Central memory CD8-positive, alpha-beta T cell (primary cell): Measurements from ENCODE around the gene PDK2.

ENCODE experiments used
- ATAC-seq: fragments of 150-1000 bp; cut with Tn5 transposase; replicated peaks from 2 replicates; pipeline ENCODE4 v1.10.0; 2022; ENCODE audit warnings: mild to moderate bottlenecking, moderate FRiP score, moderate number of reproducible peaks; ENCODE audit not compliant: poor library complexity, severe bottlenecking; ENCODE audit errors: extremely low read depth
- DNase-seq, 2 donors: peaks; one replicate each; pipeline ENCODE4 v3.0.0; 2021; ENCODE audit warnings: low spot score in 2 of 2
- H3K27ac Mint-ChIP-seq: one replicate; pipeline ENCODE4 v1.8.0; 2022; ENCODE audit warnings: low read depth, mild to moderate bottlenecking, moderate library complexity, mixed read lengths
- H3K27me3 Mint-ChIP-seq: one replicate; pipeline ENCODE4 v1.8.0; 2022; ENCODE audit warnings: mixed read lengths
- H3K36me3 Mint-ChIP-seq: one replicate; pipeline ENCODE4 v1.8.0; 2022; ENCODE audit warnings: mild to moderate bottlenecking, moderate library complexity, mixed read lengths; ENCODE audit not compliant: insufficient read depth
- H3K4me1 Mint-ChIP-seq: one replicate; pipeline ENCODE4 v1.8.0; 2022; ENCODE audit warnings: mixed read lengths
- H3K4me3 Mint-ChIP-seq: one replicate; pipeline ENCODE4 v1.8.0; 2022; ENCODE audit warnings: mild to moderate bottlenecking, moderate library complexity, mixed read lengths
- H3K9me3 Mint-ChIP-seq: one replicate; pipeline ENCODE4 v1.8.0; 2022; ENCODE audit warnings: mixed read lengths

The PDK2 gene

GRCh38 chr17:50094753-50095619, at the start of gene PDK2:
TSS of gene PDK2 (plus strand) at chr17:50095351. CDS start at chr17:50095436, 85 bp downstream.
- peak; percentile 95 for ATAC-seq
- H3K9me3 Mint-ChIP-seq = no peaks in the 10 kb centered on the region
- peak within 1 kb of the TSS; percentile 93 for H3K27ac Mint-ChIP-seq
- H3K36me3 Mint-ChIP-seq = peaks cover 24% of the 10 kb centered on the region
- DNase-seq = peak; percentile 90 to 95
- H3K4me3 Mint-ChIP-seq = peak within 1 kb of the TSS; percentile 94
- H3K27me3 Mint-ChIP-seq = no peaks in the 10 kb centered on the region
- H3K4me1 Mint-ChIP-seq = peaks cover 55% of the 10 kb centered on the region

DNA sequence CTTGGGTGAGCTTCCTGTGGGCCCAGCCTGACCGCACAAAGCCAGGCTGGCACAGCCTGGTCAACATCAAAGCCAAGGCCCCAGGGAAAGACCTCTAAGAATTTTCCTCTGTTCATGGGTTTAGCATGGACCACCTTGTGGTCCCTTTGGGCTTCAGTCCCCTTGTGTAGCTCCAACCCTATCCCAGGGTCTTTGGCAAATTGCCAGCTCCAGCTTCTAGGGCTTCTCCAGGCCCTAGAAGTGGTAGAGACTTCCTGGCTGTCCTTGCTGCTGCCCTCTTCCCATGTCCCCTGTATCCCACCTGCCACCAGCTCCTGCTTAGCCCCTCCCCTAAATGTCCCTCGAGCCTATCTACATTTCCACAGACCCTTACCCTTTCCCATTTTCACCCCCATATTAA, 49.0 kb upstream of the PDK2 start:
- no peak overlapping the region for H3K27ac Mint-ChIP-seq
- ATAC-seq = no peak
- H3K4me1 Mint-ChIP-seq = peaks cover 3% of the 10 kb centered on the region
- no peak for DNase-seq
- H3K4me3 Mint-ChIP-seq = no peak overlapping the region
- no peaks in the 10 kb centered on the region for H3K9me3 Mint-ChIP-seq
- H3K36me3 Mint-ChIP-seq = no peaks in the 10 kb centered on the region
- peaks cover 38% of the 10 kb centered on the region for H3K27me3 Mint-ChIP-seq

DNA sequence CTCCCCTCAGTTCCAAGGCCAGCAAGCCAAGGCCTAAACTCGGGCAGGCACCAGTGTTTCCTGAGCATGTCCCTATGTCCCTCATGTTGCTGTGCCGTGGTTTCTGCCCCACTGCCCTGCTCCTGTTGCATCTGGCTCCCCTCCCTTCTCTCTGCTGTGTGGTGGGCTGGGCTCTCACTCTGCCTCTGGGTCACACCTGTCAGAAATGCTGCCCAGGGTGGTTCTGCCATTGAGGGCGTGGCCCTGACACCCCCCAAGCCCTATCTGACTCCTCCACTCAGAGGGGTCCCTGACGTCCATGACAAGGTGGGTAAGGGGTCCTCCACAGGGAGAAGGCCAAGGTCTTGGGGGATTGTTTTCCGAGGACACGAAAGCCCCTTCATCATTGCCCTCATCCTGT, 48.5 kb upstream of the PDK2 start:
- no peak for DNase-seq
- peaks cover 8% of the 10 kb centered on the region for H3K4me1 Mint-ChIP-seq
- H3K9me3 Mint-ChIP-seq = no peaks in the 10 kb centered on the region
- no peaks in the 10 kb centered on the region for H3K36me3 Mint-ChIP-seq
- H3K27me3 Mint-ChIP-seq = peaks cover 36% of the 10 kb centered on the region
- H3K27ac Mint-ChIP-seq = no peak overlapping the region
- no peak overlapping the region for H3K4me3 Mint-ChIP-seq
- ATAC-seq = no peak

GRCh38 chr17:50047083-50047482, 48.1 kb upstream of the PDK2 start:
- no peaks in the 10 kb centered on the region for H3K9me3 Mint-ChIP-seq
- ATAC-seq (no peak), DNase-seq (no peak)
- H3K4me3 Mint-ChIP-seq = no peak overlapping the region
- H3K4me1 Mint-ChIP-seq = peaks cover 8% of the 10 kb centered on the region
- H3K36me3 Mint-ChIP-seq = no peaks in the 10 kb centered on the region
- peaks cover 32% of the 10 kb centered on the region for H3K27me3 Mint-ChIP-seq
- no peak overlapping the region for H3K27ac Mint-ChIP-seq

GRCh38 chr17:50047488-50048126, 47.5 kb upstream of the PDK2 start:
- no peak for ATAC-seq
- DNase-seq = no peak
- H3K9me3 Mint-ChIP-seq = no peaks in the 10 kb centered on the region
- peaks cover 8% of the 10 kb centered on the region for H3K4me1 Mint-ChIP-seq
- peaks cover 28% of the 10 kb centered on the region for H3K27me3 Mint-ChIP-seq
- H3K27ac Mint-ChIP-seq = no peak overlapping the region
- no peaks in the 10 kb centered on the region for H3K36me3 Mint-ChIP-seq
- H3K4me3 Mint-ChIP-seq = no peak overlapping the region

GRCh38 chr17:50048146-50048720, 46.9 kb upstream of the PDK2 start:
- ATAC-seq = no peak
- no peaks in the 10 kb centered on the region for H3K9me3 Mint-ChIP-seq
- no peaks in the 10 kb centered on the region for H3K36me3 Mint-ChIP-seq
- DNase-seq = no peak
- peaks cover 22% of the 10 kb centered on the region for H3K27me3 Mint-ChIP-seq
- peaks cover 8% of the 10 kb centered on the region for H3K4me1 Mint-ChIP-seq
- H3K27ac Mint-ChIP-seq = no peak overlapping the region
- H3K4me3 Mint-ChIP-seq = no peak overlapping the region

GRCh38 chr17:50048988-50049387, 46.2 kb upstream of the PDK2 start:
- Mint-ChIP-seq H3K36me3 (no peaks in the 10 kb centered on the region), H3K9me3 (no peaks in the 10 kb centered on the region), H3K27ac (no peak overlapping the region), H3K4me3 (no peak overlapping the region), H3K27me3 (peaks cover 15% of the 10 kb centered on the region), H3K4me1 (peaks cover 8% of the 10 kb centered on the region)
- ATAC-seq (no peak), DNase-seq (no peak)

DNA sequence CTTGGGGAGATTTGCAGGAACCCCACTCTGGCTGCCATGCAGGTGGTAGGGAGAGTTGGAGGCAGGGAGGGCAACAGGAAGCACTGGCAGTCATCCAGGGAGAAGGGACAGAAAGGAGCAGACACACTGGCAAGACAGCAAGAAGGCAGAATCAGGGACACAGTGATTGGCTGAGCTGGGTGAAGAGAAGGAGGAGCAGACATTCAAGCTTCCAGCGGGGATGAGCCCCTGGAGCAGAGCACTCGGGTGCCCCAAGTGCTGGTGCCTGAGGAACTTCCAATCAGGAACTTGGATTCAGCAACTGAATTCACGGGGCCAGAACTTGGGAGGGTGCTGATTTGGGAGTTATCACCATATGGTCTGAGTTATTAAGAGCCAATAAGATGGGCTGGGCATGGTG, 45.5 kb upstream of the PDK2 start:
- Mint-ChIP-seq H3K9me3 (no peaks in the 10 kb centered on the region), H3K4me3 (no peak overlapping the region), H3K27ac (no peak overlapping the region), H3K4me1 (peaks cover 8% of the 10 kb centered on the region), H3K27me3 (peaks cover 8% of the 10 kb centered on the region), H3K36me3 (no peaks in the 10 kb centered on the region)
- ATAC-seq (no peak), DNase-seq (no peak)

- peaks cover 6% of the 10 kb centered on the region for H3K27me3 Mint-ChIP-seq
- ATAC-seq (no peak), DNase-seq (no peak)
- H3K9me3 Mint-ChIP-seq = no peaks in the 10 kb centered on the region
- no peaks in the 10 kb centered on the region for H3K36me3 Mint-ChIP-seq
- no peak overlapping the region for H3K4me3 Mint-ChIP-seq
- H3K27ac Mint-ChIP-seq = no peak overlapping the region
- H3K4me1 Mint-ChIP-seq = peaks cover 15% of the 10 kb centered on the region
These were observed 44.6 kb upstream of the PDK2 start for GRCh38 chr17:50050431-50051032.

DNA sequence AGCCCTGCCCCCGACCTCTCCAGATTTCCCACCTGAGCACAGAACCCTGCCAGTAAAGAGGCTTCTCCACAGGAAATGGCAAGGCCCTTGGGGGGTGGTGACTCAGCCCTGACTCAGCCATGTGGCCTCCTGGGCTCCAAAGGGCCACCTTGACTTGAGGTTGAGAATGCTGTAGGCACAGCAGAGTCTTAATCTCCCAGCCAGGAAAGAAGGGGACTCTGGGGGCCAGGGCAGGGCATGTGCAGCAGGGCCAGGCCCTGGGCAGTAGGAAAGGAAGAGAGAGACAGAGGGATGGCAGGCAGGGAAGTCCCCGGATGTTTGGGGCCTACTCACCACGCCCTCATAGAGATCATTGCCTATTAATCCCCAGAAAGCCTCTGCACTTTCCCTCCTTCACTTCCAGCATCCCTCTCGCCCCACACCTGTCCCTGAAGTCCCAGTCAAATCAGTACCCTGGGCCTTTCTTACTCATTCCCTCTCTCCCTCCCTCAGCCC, 44.0 kb upstream of the PDK2 start:
- Mint-ChIP-seq H3K36me3 (no peaks in the 10 kb centered on the region), H3K9me3 (no peaks in the 10 kb centered on the region), H3K27ac (no peak overlapping the region), H3K4me3 (no peak overlapping the region), H3K27me3 (peaks cover 6% of the 10 kb centered on the region), H3K4me1 (peaks cover 18% of the 10 kb centered on the region)
- no peak for DNase-seq
- ATAC-seq = no peak

DNA sequence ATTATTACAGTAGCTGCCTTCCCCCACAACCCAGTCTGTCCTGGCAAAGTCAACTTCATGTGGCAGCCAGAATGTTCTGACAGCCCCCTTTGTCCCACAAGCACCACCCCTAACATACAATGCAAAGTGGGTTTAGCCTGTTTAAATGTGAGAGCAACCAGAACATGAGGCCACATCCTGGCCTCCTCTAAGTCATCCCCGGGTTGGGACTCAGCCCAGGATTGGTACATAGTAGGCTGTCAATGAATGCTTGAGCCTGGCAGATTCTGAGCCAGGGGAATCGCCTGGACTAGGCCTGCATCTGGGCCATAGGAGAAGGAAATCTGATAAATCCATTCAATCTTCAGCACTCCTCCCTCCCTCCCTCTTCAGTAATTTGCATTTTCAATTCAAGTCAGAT, 43.5 kb upstream of the PDK2 start:
- Mint-ChIP-seq H3K4me3 (no peak overlapping the region), H3K27ac (no peak overlapping the region), H3K4me1 (peaks cover 18% of the 10 kb centered on the region), H3K9me3 (no peaks in the 10 kb centered on the region), H3K27me3 (peaks cover 6% of the 10 kb centered on the region), H3K36me3 (no peaks in the 10 kb centered on the region)
- DNase-seq = no peak
- ATAC-seq = no peak

DNA sequence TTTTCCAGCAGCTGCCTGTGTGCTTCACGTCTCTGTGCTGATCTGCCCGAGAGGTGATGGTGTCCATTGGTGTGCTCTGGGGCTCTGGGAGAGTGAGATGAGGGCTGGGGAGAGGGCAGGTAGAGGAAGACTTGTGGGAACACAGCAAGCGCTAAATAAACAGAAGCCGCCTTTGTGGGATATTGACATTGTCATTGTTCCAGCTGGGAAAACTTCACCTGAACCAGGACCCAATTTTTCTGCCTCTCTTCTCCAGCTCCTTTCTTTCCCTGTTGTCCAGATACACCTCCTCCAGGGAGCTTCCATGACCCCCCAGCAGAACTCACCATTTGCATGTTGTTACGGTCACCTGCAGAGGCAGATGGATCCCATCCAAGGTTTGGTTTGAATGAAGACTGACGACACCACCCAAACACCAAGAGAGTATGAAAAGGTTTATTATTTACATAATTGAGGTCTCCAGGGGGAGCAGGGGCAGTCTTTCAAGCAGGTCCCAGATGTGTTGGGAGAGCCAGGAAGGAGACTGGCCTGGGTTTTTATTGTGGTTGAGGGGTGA, 42.8 kb upstream of the PDK2 start:
- no peak for DNase-seq
- Mint-ChIP-seq H3K36me3 (no peaks in the 10 kb centered on the region), H3K9me3 (no peaks in the 10 kb centered on the region), H3K4me1 (peaks cover 18% of the 10 kb centered on the region), H3K27me3 (no peaks in the 10 kb centered on the region), H3K27ac (no peak overlapping the region), H3K4me3 (no peak overlapping the region)
- ATAC-seq = no peak
